ENCODE measurements around the gene CALHM5.
A peak's percentile ranks its signal among the peaks of the same experiment; 100 is the strongest.

Gene CALHM5

GRCh38 chr6:116508527-116508926 lies 2.9 kb upstream of the CALHM5 start:
- no peak for DNase-seq (ENCODE audit: low spot score)

GRCh38 chr6:116512111-116512559 lies 696 bp downstream of the CALHM5 start:
- DNase-seq (ENCODE audit: low spot score): no peak

- DNase-seq (ENCODE audit: low spot score): no peak
Measured at GRCh38 chr6:116512734-116513133, 1.3 kb downstream of the CALHM5 start.

- DNase-seq (ENCODE audit: low spot score): no peak
Measured at GRCh38 chr6:116513224-116513875, 1.9 kb downstream of the CALHM5 start.

- no peak for DNase-seq (ENCODE audit: low spot score)
Measured at GRCh38 chr6:116514111-116514510, 2.7 kb downstream of the CALHM5 start.

GRCh38 chr6:116515141-116515540 lies 3.7 kb downstream of the CALHM5 start:
- DNase-seq (ENCODE audit: low spot score): no peak

- no peak for DNase-seq (ENCODE audit: low spot score)
Measured at GRCh38 chr6:116518621-116519368, 7.4 kb downstream of the CALHM5 start.

GRCh38 chr6:116522896-116523295 lies 11.5 kb downstream of the CALHM5 start:
- DNase-seq (ENCODE audit: low spot score): no peak

GRCh38 chr6:116524236-116524635 lies 12.8 kb downstream of the CALHM5 start:
- DNase-seq (ENCODE audit: low spot score): no peak

- DNase-seq (ENCODE audit: low spot score): no peak
Measured at GRCh38 chr6:116528133-116528532, 16.7 kb downstream of the CALHM5 start.

- peak; percentile 11 for DNase-seq (ENCODE audit: low spot score)
Measured at GRCh38 chr6:116528780-116529179, 17.3 kb downstream of the CALHM5 start.

- no peak for DNase-seq (ENCODE audit: low spot score)
Measured at GRCh38 chr6:116529466-116530290, 18.2 kb downstream of the CALHM5 start.

GRCh38 chr6:116530436-116530835 lies 19.0 kb downstream of the CALHM5 start:
- DNase-seq (ENCODE audit: low spot score): no peak

- peak; percentile 25 for DNase-seq (ENCODE audit: low spot score)
Measured at GRCh38 chr6:116531675-116532570, 20.5 kb downstream of the CALHM5 start.

- DNase-seq (ENCODE audit: low spot score): no peak
Measured at GRCh38 chr6:116533233-116533957, 22.0 kb downstream of the CALHM5 start.

- DNase-seq (ENCODE audit: low spot score): no peak
Measured at GRCh38 chr6:116535109-116535508, 23.7 kb downstream of the CALHM5 start.

GRCh38 chr6:116536216-116536621 lies 24.8 kb downstream of the CALHM5 start:
- peak; percentile 9 for DNase-seq (ENCODE audit: low spot score)

- DNase-seq (ENCODE audit: low spot score): no peak
Measured at GRCh38 chr6:116542426-116542825, 31.0 kb downstream of the CALHM5 start.

- no peak for DNase-seq (ENCODE audit: low spot score)
Measured at GRCh38 chr6:116543149-116543548, 31.7 kb downstream of the CALHM5 start.

- DNase-seq (ENCODE audit: low spot score): no peak
Measured at GRCh38 chr6:116545651-116546050, 34.2 kb downstream of the CALHM5 start, which contains the start of gene TRAPPC3L. TSS of gene TRAPPC3L (minus strand) at chr6:116545684. CDS start at chr6:116545514, 170 bp downstream.

GRCh38 chr6:116547358-116547757 lies 35.9 kb downstream of the CALHM5 start:
- no peak for DNase-seq (ENCODE audit: low spot score)
